Jurkat, Clone E6-1 (cell line): ENCODE results near the gene PKD1L1.
"Not testable (repeated sequence)": the region's sequence is repeated elsewhere in the genome, so short reads cannot be mapped to it uniquely, and the experiment has no call there.

ENCODE experiments used
- DNase-seq: peaks from one replicate; pipeline ENCODE4 v3.0.0-alpha.2; 2011; ENCODE audit warnings: low read depth, low spot score
- H3K4me3 ChIP-seq: 2 replicates; pipeline ENCODE4 v1.5.1; 2011; ENCODE audit warnings: mild to moderate bottlenecking, low read length, control low read depth, moderate library complexity

Gene PKD1L1

DNA sequence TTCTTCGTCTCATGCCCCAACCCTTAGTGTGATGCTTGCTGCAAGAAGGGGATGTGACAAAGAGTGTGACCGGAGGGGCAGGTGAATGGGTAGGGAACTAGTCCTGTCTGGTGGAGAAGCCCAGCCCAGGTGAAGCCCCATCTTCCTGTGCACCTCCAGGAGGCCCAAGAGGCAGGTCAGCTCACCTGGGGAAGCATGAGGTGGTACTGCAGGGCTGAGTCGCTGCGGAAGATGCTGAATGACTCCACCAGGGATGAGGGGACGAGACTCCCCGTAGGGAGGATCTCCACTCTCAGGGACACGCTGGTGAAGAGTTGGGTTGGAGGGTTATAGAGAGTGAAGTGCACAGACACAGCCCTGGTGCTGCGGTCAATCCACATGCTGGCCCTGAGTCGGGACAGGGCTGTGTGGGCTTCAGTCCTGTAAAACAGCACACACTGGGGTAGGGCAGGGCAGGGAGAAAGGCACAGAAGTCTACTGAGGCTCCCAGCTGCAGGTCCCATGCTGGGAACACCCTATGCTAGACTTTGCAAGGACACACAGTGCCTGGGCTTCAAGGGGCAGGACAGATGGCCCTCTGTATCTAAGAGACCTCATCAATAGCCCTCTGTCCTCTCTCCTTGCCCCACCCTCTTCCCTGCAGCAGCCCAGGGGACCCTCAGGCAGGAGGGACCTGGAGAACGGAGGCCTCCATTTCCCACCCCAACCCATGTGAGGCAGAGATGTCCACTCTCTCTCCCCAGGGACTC lies 136.5 kb downstream of the PKD1L1 start:
- H3K4me3 ChIP-seq: no peak overlapping the region
- DNase-seq: no peak

DNA sequence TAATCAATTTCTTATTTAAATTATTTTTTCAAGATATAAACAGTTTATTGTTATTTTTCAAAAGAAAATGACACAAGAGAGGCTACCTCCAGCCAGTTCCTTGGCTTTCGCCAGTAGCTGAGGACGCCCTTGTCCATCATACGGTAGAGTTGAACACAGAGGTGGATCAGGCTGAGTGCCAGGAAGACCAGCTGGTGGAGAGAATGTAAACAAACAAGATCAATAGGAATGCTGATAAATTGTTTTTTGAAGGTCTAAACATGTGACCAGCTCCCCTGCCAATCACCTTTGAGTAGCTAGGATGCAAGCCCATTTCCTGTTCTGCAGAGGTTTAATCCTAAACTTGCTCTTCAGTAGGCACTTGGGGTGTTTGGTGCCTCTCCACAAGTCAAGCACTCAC lies 138.9 kb downstream of the PKD1L1 start:
- no peak overlapping the region for H3K4me3 ChIP-seq
- no peak for DNase-seq

- H3K4me3 ChIP-seq: no peak overlapping the region
These were observed 139.9 kb downstream of the PKD1L1 start for GRCh38 chr7:47808321-47808720.

DNA sequence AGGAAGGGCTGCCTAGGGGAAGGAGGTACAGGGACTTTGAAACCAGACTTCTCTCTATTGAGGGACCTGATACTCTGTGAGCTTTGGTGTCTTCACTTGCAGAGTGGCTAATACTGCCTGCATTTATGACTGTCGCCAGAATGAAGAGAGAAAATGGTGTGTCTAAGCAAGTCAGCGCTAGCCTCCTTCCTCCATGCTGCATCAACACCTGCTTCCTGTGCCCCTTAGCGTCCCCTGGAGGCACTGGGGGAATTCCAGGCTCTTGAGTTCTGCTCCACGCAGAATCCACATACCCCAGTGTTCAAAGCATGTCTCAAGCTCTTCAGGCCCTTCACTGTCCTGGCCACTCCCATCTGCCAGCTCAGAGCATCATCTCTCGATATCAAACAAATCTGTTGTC lies 140.5 kb downstream of the PKD1L1 start:
- no peak overlapping the region for H3K4me3 ChIP-seq
- no peak for DNase-seq

More at GRCh38 chr7:47808321-47808720, 139.9 kb downstream of the PKD1L1 start:
- no peak for DNase-seq

DNA sequence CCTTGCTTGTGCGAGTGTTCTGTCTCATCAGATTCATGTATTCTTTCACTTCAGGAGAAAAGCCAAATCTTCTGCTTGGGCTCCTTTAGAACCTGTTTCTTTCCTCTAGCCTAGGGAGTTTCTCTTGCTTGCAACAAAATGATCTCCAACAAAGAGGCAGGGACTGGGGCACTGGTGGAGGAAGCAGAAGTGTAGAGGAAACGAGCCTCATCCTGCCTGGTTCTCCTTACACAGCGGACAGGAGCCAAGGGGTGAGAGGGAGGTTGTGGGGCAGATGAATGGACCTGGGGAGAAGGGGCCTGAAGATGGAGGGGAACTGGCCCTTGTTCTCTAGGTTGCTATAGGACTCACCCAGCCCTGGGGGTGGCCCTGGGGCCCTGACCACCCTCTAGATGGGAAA lies 141.1 kb downstream of the PKD1L1 start:
- H3K4me3 ChIP-seq: no peak overlapping the region
- DNase-seq: no peak

DNA sequence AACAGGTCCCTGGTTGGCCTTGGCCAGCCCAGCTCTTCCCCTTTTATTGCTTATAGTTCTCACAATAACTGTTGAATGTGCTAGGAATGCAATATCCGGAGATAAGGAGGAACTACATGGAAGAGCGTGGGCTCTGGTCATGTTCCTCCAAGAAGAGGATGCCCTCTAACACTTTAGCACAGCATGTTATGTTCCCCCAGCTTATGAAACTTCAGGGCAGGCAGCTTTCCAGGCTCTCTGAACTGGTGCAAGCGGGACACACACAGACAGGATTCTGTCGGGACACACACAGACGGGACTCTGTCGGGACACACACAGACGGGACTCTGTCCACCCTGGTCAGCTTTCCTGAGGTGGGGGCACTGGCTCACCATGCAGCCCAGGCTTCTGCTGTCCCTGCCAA lies 141.6 kb downstream of the PKD1L1 start:
- no peak for DNase-seq

DNA sequence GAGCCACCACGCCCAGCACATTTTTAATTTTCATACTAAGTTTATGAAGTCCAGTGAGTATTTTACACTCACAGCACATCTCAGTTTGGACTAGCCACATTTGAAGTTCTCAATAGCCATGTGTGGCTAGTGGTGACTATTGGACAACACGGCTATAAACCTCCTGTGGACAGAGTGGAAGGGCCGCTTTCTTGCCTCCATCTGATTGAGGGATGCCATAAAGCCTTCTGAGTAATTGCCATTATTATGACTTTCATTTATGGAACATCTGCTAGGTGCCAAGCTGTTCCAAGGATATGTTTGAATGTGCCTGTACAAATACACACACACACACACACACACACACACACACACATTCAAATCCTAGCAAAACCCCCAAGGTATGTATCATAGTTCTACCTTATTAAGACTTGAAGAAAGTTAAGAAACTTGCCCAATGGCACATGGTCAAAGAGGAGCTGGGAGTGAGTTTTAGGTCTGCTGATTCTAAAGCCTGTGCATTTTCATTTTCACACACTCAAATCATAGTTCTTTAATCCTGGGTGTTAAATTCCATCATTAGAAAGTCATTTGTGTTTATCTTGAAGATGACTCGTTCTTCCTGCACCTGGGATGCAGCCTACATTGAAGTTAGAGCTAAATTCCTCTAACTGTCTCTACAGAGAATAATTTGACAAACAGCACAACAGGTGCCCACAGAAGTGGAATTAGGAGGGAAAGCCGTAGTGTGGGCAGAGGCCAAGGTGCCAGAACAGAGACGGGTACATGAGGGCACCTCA lies 143.3 kb downstream of the PKD1L1 start:
- DNase-seq: no peak
- H3K4me3 ChIP-seq: no peak overlapping the region

More for the DNA sequence above, 141.6 kb downstream of the PKD1L1 start:
- no peak overlapping the region for H3K4me3 ChIP-seq

- DNase-seq: no peak
- H3K4me3 ChIP-seq: no peak overlapping the region
These were observed 144.4 kb downstream of the PKD1L1 start for GRCh38 chr7:47803846-47804245.

DNA sequence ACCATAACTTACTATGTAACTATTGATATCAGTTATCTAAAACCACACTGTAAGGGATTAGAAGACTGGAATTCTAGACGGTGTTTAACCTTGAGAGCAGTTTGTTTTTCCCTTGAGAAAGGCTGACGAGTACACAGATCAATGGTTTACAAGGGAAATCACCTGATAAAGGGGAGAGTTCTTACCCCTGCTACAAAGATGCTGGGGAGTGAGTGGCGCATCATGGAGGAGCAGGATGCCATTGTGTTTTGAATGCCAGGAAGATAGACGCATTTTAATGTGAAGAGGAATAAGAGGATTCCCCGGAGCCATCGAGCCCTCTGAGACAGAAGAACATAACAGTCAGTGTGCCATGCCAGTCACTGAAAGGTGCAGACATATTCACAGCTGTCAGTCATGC lies 145.2 kb downstream of the PKD1L1 start:
- H3K4me3 ChIP-seq: no peak overlapping the region
- no peak for DNase-seq

DNA sequence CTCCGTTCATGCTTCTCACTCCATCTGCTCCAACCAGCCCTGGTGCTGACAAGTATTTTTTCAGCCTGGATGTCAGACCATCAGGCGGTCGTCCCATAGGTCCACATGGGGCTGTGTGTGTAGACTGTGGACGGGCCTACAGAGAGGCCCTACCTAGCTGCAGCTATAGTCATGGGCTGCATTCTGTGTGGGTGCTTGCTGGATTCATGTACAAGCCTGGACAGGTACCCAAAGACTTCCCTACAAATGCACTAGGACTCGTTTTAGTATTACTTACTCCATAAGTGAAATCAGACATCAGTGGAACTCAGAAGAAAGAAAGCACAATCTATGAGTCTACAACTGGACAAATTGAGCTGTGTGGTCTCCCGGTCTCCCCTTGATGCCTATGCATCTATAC lies 146.8 kb downstream of the PKD1L1 start:
- no peak overlapping the region for H3K4me3 ChIP-seq
- DNase-seq: no peak

DNA sequence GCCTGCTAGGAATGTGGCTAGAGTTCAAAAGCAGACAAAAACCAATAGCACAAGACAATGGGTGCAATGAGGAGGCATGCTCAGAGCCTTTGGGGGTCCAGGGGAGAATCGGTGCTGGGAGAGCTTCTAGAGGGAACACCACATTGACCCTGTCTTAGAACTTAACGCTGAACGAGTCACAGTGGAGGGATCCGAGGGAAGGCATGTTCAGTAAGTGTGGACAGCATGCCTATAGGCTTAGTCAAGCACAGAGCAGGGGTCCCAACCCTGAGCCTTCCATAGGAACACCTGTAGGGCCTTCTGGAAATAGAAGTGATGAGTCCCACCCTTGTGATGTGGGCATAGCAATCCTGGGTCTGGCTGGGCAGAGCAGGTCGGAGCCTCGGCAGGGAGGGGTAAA lies 148.7 kb downstream of the PKD1L1 start:
- no peak overlapping the region for H3K4me3 ChIP-seq
- DNase-seq: no peak

DNA sequence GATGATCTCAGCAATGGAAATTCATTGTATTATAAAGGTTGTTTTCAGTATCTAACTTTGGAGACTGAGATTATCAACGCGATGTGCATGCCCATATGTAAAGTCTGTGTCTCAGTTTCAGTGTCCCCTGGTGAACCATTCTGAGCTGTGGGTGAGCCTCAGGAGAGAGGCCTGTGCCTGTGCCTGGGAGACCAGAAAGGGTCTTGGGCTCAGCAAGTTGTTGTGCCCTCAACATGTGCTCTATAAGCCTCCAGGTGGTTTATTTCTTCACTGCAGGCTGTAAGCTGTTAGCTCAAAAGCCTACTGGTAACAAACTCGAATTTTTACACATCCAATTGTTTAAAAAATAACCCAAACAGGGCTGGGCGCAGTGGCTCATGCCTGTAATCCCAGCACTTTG lies 151.9 kb downstream of the PKD1L1 start:
- H3K4me3 ChIP-seq: no peak overlapping the region
- no peak for DNase-seq

- H3K4me3 ChIP-seq: no peak overlapping the region
- DNase-seq: no peak
These were observed 152.6 kb downstream of the PKD1L1 start for GRCh38 chr7:47795631-47796030.

GRCh38 chr7:47795126-47795525 lies 153.1 kb downstream of the PKD1L1 start:
- not testable (repeated sequence) for H3K4me3 ChIP-seq, DNase-seq

GRCh38 chr7:47794016-47794415 lies 154.2 kb downstream of the PKD1L1 start:
- no peak overlapping the region for H3K4me3 ChIP-seq
- DNase-seq: no peak

DNA sequence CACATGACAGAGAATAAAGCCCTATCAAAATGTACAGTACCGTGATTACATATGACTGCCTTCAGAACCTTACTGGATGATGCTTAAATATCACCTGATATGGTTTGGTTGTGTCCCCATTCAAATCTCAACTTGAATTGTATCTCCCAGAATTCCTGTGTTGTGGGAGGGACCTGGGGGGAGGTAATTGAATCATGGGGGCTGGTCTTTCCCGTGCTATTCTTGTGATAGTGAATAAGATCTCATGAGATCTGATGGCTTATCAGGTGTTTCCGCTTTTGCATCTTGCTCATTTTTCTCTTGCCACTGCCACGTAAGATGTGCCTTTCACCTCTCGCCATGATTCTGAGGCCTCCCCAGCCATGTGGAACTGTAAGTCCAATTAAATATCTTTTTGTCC lies 155.1 kb downstream of the PKD1L1 start:
- H3K4me3 ChIP-seq, DNase-seq: not testable (repeated sequence)

GRCh38 chr7:47792521-47793121 lies 155.6 kb downstream of the PKD1L1 start:
- no peak for DNase-seq
- no peak overlapping the region for H3K4me3 ChIP-seq

GRCh38 chr7:47791682-47792081 lies 156.6 kb downstream of the PKD1L1 start:
- DNase-seq: no peak

DNA sequence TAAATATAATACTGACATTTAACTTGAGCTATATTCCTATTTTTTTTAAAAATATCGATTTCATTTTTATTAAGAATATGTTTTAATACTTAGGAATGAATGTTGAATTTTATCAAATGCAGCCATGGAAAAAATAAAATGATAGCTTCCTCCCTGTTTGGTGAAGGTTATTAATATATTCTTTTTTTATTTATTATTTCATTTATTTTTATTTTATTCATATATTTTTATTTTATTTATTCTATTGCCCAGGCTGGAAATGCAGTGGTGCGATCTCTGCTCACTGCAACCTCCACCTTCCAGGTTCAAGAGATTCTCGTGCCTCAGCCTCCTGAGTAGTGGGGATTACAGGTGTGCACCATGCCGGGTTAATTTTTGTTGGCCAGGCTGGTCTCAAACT lies 160.2 kb downstream of the PKD1L1 start:
- H3K4me3 ChIP-seq: no peak overlapping the region
- DNase-seq: no peak

More at GRCh38 chr7:47791682-47792081, 156.6 kb downstream of the PKD1L1 start:
- H3K4me3 ChIP-seq: no peak overlapping the region
